ENCODE results near the gene ATP13A5. TPM values are rescaled to one million over a fixed set of nuclear protein-coding genes. Genes with fewer than 3 reads are reported as not detected.

Gene ATP13A5
- total RNA-seq, 1 donor from 2014 or later = not detected

- TF ChIP-seq CTCF (conservative IDR thresholded peaks at IDR 0.05) = no peak
- Mint-ChIP-seq H3K27me3 (no peaks in the 10 kb centered on the region), H3K4me1 (ENCODE audit: unreplicated experiment) (peaks cover 6% of the 10 kb centered on the region), H3K36me3 (no peaks in the 10 kb centered on the region), H3K27ac (no peak overlapping the region), H3K4me3 (no peak overlapping the region), H3K9me3 (no peaks in the 10 kb centered on the region)
- no peak for DNase-seq (ENCODE audit: extremely low spot score, unreplicated experiment)
These were observed 36.0 kb downstream of the ATP13A5 start for GRCh38 chr3:193342551-193342950.

- Mint-ChIP-seq H3K9me3 (no peaks in the 10 kb centered on the region), H3K27me3 (no peaks in the 10 kb centered on the region), H3K36me3 (no peaks in the 10 kb centered on the region), H3K4me1 (ENCODE audit: unreplicated experiment) (peaks cover 9% of the 10 kb centered on the region), H3K27ac (no peak overlapping the region), H3K4me3 (no peak overlapping the region)
- no peak for DNase-seq (ENCODE audit: extremely low spot score, unreplicated experiment)
- TF ChIP-seq CTCF (conservative IDR thresholded peaks at IDR 0.05) = no peak
These were observed 43.5 kb downstream of the ATP13A5 start for GRCh38 chr3:193335031-193335430.

- H3K4me3 Mint-ChIP-seq = no peak overlapping the region
- H3K27ac Mint-ChIP-seq = no peak overlapping the region
- no peak for TF ChIP-seq CTCF (conservative IDR thresholded peaks at IDR 0.05)
- no peaks in the 10 kb centered on the region for H3K9me3 Mint-ChIP-seq
- H3K36me3 Mint-ChIP-seq = no peaks in the 10 kb centered on the region
- DNase-seq (ENCODE audit: extremely low spot score, unreplicated experiment) = no peak
- H3K4me1 Mint-ChIP-seq (ENCODE audit: unreplicated experiment) = peaks cover 9% of the 10 kb centered on the region
- no peaks in the 10 kb centered on the region for H3K27me3 Mint-ChIP-seq
These were observed 45.3 kb downstream of the ATP13A5 start for GRCh38 chr3:193333229-193333628.

GRCh38 chr3:193330555-193331204 is 47.9 kb downstream of the ATP13A5 start:
- Mint-ChIP-seq H3K4me1 (ENCODE audit: unreplicated experiment) (peaks cover 9% of the 10 kb centered on the region), H3K9me3 (no peaks in the 10 kb centered on the region), H3K27me3 (peaks cover 7% of the 10 kb centered on the region), H3K4me3 (no peak overlapping the region), H3K27ac (no peak overlapping the region), H3K36me3 (no peaks in the 10 kb centered on the region)
- no peak for TF ChIP-seq CTCF (conservative IDR thresholded peaks at IDR 0.05)
- DNase-seq (ENCODE audit: extremely low spot score, unreplicated experiment) = no peak

GRCh38 chr3:193317682-193318300 is 60.8 kb downstream of the ATP13A5 start:
- Mint-ChIP-seq H3K27me3 (peaks cover 11% of the 10 kb centered on the region), H3K4me3 (no peak overlapping the region), H3K9me3 (no peaks in the 10 kb centered on the region), H3K27ac (no peak overlapping the region), H3K4me1 (ENCODE audit: unreplicated experiment) (peaks cover 9% of the 10 kb centered on the region), H3K36me3 (no peaks in the 10 kb centered on the region)
- DNase-seq (ENCODE audit: extremely low spot score, unreplicated experiment) = no peak
- TF ChIP-seq CTCF (conservative IDR thresholded peaks at IDR 0.05) = no peak

Measured in type B pancreatic cell (in vitro differentiated cells).